ENCODE measurements around the gene CYTH1. TPM values are rescaled to one million over a fixed set of nuclear protein-coding genes. Genes with fewer than 3 reads are reported as not detected.

CYTH1 gene
- total and polyA plus RNA-seq, 10 of the 15 experiments (the other 5 are each of a cell fraction or from before 2014, with no cell fraction given), result 6.6 to 188 (median 145) TPM

DNA sequence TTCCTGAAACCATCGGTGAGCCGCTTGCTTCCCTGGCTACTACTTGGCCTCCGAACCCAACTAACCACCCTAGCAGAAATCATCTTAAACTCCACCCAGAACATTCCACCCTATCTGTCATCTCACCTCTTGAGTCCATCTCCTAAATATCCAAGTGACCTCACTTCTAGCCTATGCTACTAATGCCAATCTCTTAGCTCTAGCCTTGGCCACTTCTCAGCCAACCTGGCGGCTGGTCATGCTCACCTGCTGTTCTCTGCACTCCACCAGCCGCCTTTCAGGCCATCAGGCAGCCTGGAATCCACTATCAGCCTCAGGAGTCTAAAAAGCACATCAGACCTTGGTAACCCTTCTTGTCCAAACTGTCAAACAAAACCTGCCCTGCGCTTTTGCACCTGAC lies 11.9 kb upstream of the CYTH1 start:
- H3K4me2 ChIP-seq (ENCODE audit: control insufficient read depth, insufficient read depth), result no peak overlapping the region
- H3K4me3 ChIP-seq, result no peak overlapping the region
- intact Hi-C loops (cut with micrococcal nuclease; ENCODE audit: unreplicated experiment) (no loop called here), in situ Hi-C loops (cut with MboI) (no loop called here)
- H3K9ac ChIP-seq (ENCODE audit: control insufficient read depth, insufficient read depth, low read length), result no peak overlapping the region
- H4K20me1 ChIP-seq (ENCODE audit: control insufficient read depth, insufficient read depth), result no peaks in the 10 kb centered on the region
- no peak overlapping the region for H3K27ac ChIP-seq (ENCODE audit: control insufficient read depth, insufficient read depth)
- POLR2A ChIA-PET, result no interaction called here
- no peaks in the 10 kb centered on the region for H3K4me1 ChIP-seq (ENCODE audit: control insufficient read depth, insufficient read depth, low read length)
- DNase-seq (ENCODE audit: low read depth, low spot score) (no peak), FAIRE-seq (no peak), ATAC-seq (no peak)
- CTCF ChIA-PET, result no interaction called here
- no peak overlapping the region for H2AFZ ChIP-seq (ENCODE audit: control insufficient read depth, low read depth, low read length)
- H3K9me3 ChIP-seq (replicated peaks; ENCODE audit: control insufficient read depth, insufficient read depth, low read length), result no peaks in the 10 kb centered on the region
- BruUV-seq (replicated peaks), result no TSS peak
- H3K36me3 ChIP-seq (ENCODE audit: control insufficient read depth in 2 of 2, insufficient read depth in 2 of 2, low read length in 1 of 2), result peaks cover 10 to 21% of the 10 kb centered on the region in 2 experiments; a peak in 3 of 4 replicates
- SMC1A ChIA-PET (ENCODE audit: uncharacterized antibody, unreplicated experiment), result no interaction called here
- no peaks in the 10 kb centered on the region for H3K79me2 ChIP-seq (ENCODE audit: control insufficient read depth, insufficient read depth, low read length)
- 89% methylated on average over 6 of the region's 6 CpGs for WGBS (ENCODE audit: insufficient coverage, insufficient replicate concordance, low lambda C conversion rate, missing lambda C conversion rate)
- no peaks in the 10 kb centered on the region for H3K27me3 ChIP-seq (replicated peaks in 1 of 2; ENCODE audit: control insufficient read depth in 2 of 2, insufficient read depth in 2 of 2, low read length in 1 of 2)
- TF ChIP-seq NRF1 (conservative IDR thresholded peaks at IDR 0.05; ENCODE audit: low read depth, low read length), result no peak
- TF ChIP-seq SPI1 (IDR thresholded peaks at IDR 0.05; ENCODE audit: borderline replicate concordance, insufficient read depth, low read depth, low read length), result no peak
- TF ChIP-seq RCOR1 (conservative IDR thresholded peaks at IDR 0.05; ENCODE audit: low read depth, low read length), result no peak
- no peak for TF ChIP-seq NFYB (IDR thresholded peaks at IDR 0.05; ENCODE audit: insufficient read depth, low read depth, low read length)
- TF ChIP-seq, protein P1, sequence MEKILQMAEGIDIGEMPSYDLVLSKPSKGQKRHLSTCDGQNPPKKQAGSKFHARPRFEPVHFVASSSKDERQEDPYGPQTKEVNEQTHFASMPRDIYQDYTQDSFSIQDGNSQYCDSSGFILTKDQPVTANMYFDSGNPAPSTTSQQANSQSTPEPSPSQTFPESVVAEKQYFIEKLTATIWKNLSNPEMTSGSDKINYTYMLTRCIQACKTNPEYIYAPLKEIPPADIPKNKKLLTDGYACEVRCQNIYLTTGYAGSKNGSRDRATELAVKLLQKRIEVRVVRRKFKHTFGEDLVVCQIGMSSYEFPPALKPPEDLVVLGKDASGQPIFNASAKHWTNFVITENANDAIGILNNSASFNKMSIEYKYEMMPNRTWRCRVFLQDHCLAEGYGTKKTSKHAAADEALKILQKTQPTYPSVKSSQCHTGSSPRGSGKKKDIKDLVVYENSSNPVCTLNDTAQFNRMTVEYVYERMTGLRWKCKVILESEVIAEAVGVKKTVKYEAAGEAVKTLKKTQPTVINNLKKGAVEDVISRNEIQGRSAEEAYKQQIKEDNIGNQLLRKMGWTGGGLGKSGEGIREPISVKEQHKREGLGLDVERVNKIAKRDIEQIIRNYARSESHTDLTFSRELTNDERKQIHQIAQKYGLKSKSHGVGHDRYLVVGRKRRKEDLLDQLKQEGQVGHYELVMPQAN (conservative IDR thresholded peaks at IDR 0.05), result no peak
- no peak for TF ChIP-seq IKZF1 (conservative IDR thresholded peaks at IDR 0.05)
- TF ChIP-seq BCL11A (IDR thresholded peaks at IDR 0.05; ENCODE audit: low read depth, low read length), result no peak
- no peak for TF ChIP-seq EZH2 (IDR thresholded peaks at IDR 0.05; ENCODE audit: borderline replicate concordance, control insufficient read depth, low read depth, low read length)
- TF ChIP-seq MTA3 (IDR thresholded peaks at IDR 0.05; ENCODE audit: borderline replicate concordance, low read length), result no peak
- TF ChIP-seq, protein P2, sequence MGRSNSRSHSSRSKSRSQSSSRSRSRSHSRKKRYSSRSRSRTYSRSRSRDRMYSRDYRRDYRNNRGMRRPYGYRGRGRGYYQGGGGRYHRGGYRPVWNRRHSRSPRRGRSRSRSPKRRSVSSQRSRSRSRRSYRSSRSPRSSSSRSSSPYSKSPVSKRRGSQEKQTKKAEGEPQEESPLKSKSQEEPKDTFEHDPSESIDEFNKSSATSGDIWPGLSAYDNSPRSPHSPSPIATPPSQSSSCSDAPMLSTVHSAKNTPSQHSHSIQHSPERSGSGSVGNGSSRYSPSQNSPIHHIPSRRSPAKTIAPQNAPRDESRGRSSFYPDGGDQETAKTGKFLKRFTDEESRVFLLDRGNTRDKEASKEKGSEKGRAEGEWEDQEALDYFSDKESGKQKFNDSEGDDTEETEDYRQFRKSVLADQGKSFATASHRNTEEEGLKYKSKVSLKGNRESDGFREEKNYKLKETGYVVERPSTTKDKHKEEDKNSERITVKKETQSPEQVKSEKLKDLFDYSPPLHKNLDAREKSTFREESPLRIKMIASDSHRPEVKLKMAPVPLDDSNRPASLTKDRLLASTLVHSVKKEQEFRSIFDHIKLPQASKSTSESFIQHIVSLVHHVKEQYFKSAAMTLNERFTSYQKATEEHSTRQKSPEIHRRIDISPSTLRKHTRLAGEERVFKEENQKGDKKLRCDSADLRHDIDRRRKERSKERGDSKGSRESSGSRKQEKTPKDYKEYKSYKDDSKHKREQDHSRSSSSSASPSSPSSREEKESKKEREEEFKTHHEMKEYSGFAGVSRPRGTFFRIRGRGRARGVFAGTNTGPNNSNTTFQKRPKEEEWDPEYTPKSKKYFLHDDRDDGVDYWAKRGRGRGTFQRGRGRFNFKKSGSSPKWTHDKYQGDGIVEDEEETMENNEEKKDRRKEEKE (IDR thresholded peaks at IDR 0.05), result no peak
- no peak for TF ChIP-seq NFXL1 (IDR thresholded peaks at IDR 0.05; ENCODE audit: borderline replicate concordance)
- no peak for TF ChIP-seq SMAD5 (IDR thresholded peaks at IDR 0.05; ENCODE audit: low read depth)
- no peak for TF ChIP-seq RFX5 (IDR thresholded peaks at IDR 0.05; ENCODE audit: low read depth, low read length)
- TF ChIP-seq SREBF1 (IDR thresholded peaks at IDR 0.05; ENCODE audit: low read length), result no peak
- RAD21 ChIA-PET (ENCODE audit: unreplicated experiment), result no interaction called here

All from GM12878 (cell line).